Parathyroid adenoma (tissue), 2 donors: ENCODE results near the gene BCAP29.

Experiments
- H2AFZ ChIP-seq: fragments of 300-600 bp; sonication (generic); one replicate; pipeline ENCODE4 v1.7.0; 2017; ENCODE audit warnings: antibody characterized with exemption, mild to moderate bottlenecking
- H3K27ac ChIP-seq: fragments of 300-600 bp; sonication (generic); one replicate; pipeline ENCODE4 v1.7.0; 2017
- H3K27me3 ChIP-seq: fragments of 300-600 bp; sonication (generic); one replicate; pipeline ENCODE4 v1.7.0; 2017; ENCODE audit warnings: low read length; ENCODE audit not compliant: control insufficient read depth, insufficient read depth
- H3K36me3 ChIP-seq: fragments of 300-600 bp; sonication (generic); one replicate; pipeline ENCODE4 v1.7.0; 2017; ENCODE audit warnings: low read length; ENCODE audit not compliant: control insufficient read depth, insufficient read depth
- H3K4me1 ChIP-seq: fragments of 300-600 bp; sonication (generic); one replicate; pipeline ENCODE4 v1.7.0; 2017; ENCODE audit warnings: control low read depth
- H3K4me2 ChIP-seq: fragments of 300-600 bp; sonication (generic); one replicate; pipeline ENCODE4 v1.7.0; 2017; ENCODE audit warnings: low read length
- H3K4me3 ChIP-seq: fragments of 300-600 bp; sonication (generic); one replicate; pipeline ENCODE4 v1.7.0; 2017; ENCODE audit warnings: low read depth, low read length
- H3K79me2 ChIP-seq: fragments of 300-600 bp; sonication (generic); one replicate; pipeline ENCODE4 v1.7.0; 2017; ENCODE audit warnings: control low read depth
- H3K9ac ChIP-seq: fragments of 300-600 bp; sonication (generic); one replicate; pipeline ENCODE4 v1.7.0; 2017; ENCODE audit warnings: mild to moderate bottlenecking
- H3K9me3 ChIP-seq: fragments of 300-600 bp; sonication (generic); one replicate; pipeline ENCODE4 v1.7.0; 2017; ENCODE audit warnings: low read length; ENCODE audit not compliant: control insufficient read depth
- TF ChIP-seq, protein P1 (sequence below): fragments of 300-600 bp; sonication (generic); IDR thresholded peaks from one replicate; pipeline ENCODE4 v1.7.0; 2017; ENCODE audit warnings: antibody characterized with exemption, mild to moderate bottlenecking
- donor health status: primary hyperparathyroidism.

BCAP29 gene

GRCh38 chr7:107580716-107581383 is 804 bp downstream of the BCAP29 start:
- TF ChIP-seq, protein P1, sequence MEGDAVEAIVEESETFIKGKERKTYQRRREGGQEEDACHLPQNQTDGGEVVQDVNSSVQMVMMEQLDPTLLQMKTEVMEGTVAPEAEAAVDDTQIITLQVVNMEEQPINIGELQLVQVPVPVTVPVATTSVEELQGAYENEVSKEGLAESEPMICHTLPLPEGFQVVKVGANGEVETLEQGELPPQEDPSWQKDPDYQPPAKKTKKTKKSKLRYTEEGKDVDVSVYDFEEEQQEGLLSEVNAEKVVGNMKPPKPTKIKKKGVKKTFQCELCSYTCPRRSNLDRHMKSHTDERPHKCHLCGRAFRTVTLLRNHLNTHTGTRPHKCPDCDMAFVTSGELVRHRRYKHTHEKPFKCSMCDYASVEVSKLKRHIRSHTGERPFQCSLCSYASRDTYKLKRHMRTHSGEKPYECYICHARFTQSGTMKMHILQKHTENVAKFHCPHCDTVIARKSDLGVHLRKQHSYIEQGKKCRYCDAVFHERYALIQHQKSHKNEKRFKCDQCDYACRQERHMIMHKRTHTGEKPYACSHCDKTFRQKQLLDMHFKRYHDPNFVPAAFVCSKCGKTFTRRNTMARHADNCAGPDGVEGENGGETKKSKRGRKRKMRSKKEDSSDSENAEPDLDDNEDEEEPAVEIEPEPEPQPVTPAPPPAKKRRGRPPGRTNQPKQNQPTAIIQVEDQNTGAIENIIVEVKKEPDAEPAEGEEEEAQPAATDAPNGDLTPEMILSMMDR = no peak
- Histone ChIP-seq H3K79me2 (no peaks in the 10 kb centered on the region), H3K27me3 (no peaks in the 10 kb centered on the region), H3K36me3 (no peaks in the 10 kb centered on the region), H3K4me1 (no peaks in the 10 kb centered on the region), H3K9ac (no peak overlapping the region), H3K4me2 (peak overlapping the region; percentile 64), H3K9me3 (no peaks in the 10 kb centered on the region), H3K4me3 (peak overlapping the region; percentile 88), H3K27ac (peak overlapping the region; percentile 58), H2AFZ (peak overlapping the region; percentile 95)

DNA sequence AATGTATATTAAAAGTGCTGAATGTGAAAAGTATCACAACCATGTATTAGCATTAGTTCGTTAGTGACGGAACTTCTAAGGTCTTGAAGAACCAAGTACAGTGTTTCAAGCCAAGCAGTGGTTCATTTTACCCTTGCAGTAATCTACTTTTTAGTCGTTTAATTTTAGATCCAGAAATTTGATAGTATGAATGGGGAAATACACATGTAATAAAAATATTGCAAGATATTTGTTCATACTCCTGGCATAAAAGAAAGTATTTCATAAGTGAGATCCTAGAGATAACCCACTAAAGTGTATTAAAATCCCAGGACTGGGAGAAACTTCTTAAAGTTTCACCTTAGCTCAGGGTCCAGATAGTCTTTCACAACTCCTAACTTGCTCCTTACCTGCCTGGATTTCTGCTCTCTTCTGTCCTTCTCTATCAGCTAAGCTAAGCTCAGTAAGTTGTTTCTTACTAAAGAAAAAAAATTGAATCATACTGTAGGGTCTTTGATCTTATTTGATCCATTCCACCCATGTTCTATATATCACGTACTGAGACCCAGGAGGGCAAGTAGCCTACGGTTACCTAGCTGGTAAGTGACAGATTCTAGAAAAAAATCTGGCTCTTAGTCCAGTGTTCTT is 1.5 kb downstream of the BCAP29 start:
- Histone ChIP-seq H3K9me3 (no peaks in the 10 kb centered on the region), H3K36me3 (no peaks in the 10 kb centered on the region), H3K79me2 (no peaks in the 10 kb centered on the region), H3K4me2 (peak overlapping the region; percentile 64), H3K9ac (no peak overlapping the region), H3K27me3 (no peaks in the 10 kb centered on the region), H3K27ac (no peak overlapping the region), H2AFZ (no peak overlapping the region), H3K4me1 (no peaks in the 10 kb centered on the region), H3K4me3 (peak overlapping the region; percentile 88)
- TF ChIP-seq, protein P1 = no peak

- Histone ChIP-seq H3K4me3 (no peak overlapping the region), H3K36me3 (no peaks in the 10 kb centered on the region), H3K9ac (no peak overlapping the region), H3K27ac (no peak overlapping the region), H3K79me2 (no peaks in the 10 kb centered on the region), H2AFZ (no peak overlapping the region), H3K9me3 (no peaks in the 10 kb centered on the region), H3K4me1 (no peaks in the 10 kb centered on the region), H3K4me2 (no peak overlapping the region), H3K27me3 (no peaks in the 10 kb centered on the region)
- TF ChIP-seq, protein P1 = no peak
Observed at GRCh38 chr7:107582875-107583274, 2.8 kb downstream of the BCAP29 start.

- Histone ChIP-seq H3K9ac (no peak overlapping the region), H3K27ac (no peak overlapping the region), H2AFZ (no peak overlapping the region), H3K79me2 (no peaks in the 10 kb centered on the region), H3K36me3 (no peaks in the 10 kb centered on the region), H3K9me3 (no peaks in the 10 kb centered on the region), H3K4me3 (no peak overlapping the region), H3K27me3 (no peaks in the 10 kb centered on the region), H3K4me1 (no peaks in the 10 kb centered on the region), H3K4me2 (no peak overlapping the region)
- TF ChIP-seq, protein P1 = no peak
Observed at GRCh38 chr7:107584716-107585115, 4.7 kb downstream of the BCAP29 start.
